Vagina (tissue), 2 donors: ENCODE data around the gene SURF4.

Source experiments
- CTCF ChIP-seq, 3 experiments: fragments of 450-650 bp in 2 of 3; fragments of 200-600 bp in 1 of 3; sonication (generic) in 1 of 3; IDR thresholded peaks; one replicate each; pipeline ENCODE4 v1.5.1; 2017 to 2019; ENCODE audit warnings: antibody characterized with exemption in 3 of 3, mild to moderate bottlenecking in 2 of 3, moderate library complexity in 2 of 3
- POLR2AphosphoS5 ChIP-seq, 2 donors: sonication (generic); formaldehyde crosslinking; IDR thresholded peaks; one replicate each; pipeline ENCODE4 v1.9.0; 2017; ENCODE audit warnings: antibody characterized with exemption in 2 of 2, mild to moderate bottlenecking in 2 of 2, low read depth in 1 of 2; ENCODE audit not compliant: insufficient read depth in 1 of 2

GRCh38 chr9:133380734-133381133, 4.9 kb upstream of the SURF4 start:
- TF ChIP-seq CTCF (IDR thresholded peaks at IDR 0.05): no peak
- TF ChIP-seq POLR2AphosphoS5 (IDR thresholded peaks at IDR 0.05; ENCODE audit: insufficient read depth in 1 of 2, low read depth in 1 of 2): no peak
